ENCODE results near the gene SLF1. TPM values are rescaled to one million over a fixed set of nuclear protein-coding genes. Genes with fewer than 3 reads are reported as not detected.

The SLF1 gene
- polyA plus RNA-seq, 2 of the 4 experiments (the other 2 are of a cell fraction), result 11.4 to 17.1 TPM

- H3K4me2 ChIP-seq, result no peak overlapping the region
- POLR2A ChIA-PET, result no interaction called here
- WGBS (ENCODE audit: missing lambda C conversion rate), result 100% methylated on average over 3 of the region's 3 CpGs
- CTCF ChIA-PET, result interaction anchor here (0.6 kb wide), 1 partner anchor 40 kb away, joined by 4 read pairs; no protein-coding TSS in a partner anchor
- no peak overlapping the region for H3K4me3 ChIP-seq
- DNase-seq (ENCODE audit: low read depth in 1 of 2, low spot score in 1 of 2) (no peak), FAIRE-seq (no peak), ATAC-seq (no peak)
- no peak overlapping the region for H3K27ac ChIP-seq
- TF ChIP-seq RAD21 (conservative IDR thresholded peaks at IDR 0.05 in 1 of 2, IDR thresholded peaks at IDR 0.05 in 1 of 2), result no peak
- TF ChIP-seq HEYL (CRISPR knock-in tag; IDR thresholded peaks at IDR 0.05), result no peak
- TF ChIP-seq BCL3 (IDR thresholded peaks at IDR 0.05), result no peak
- TF ChIP-seq HMGXB4 (CRISPR knock-in tag; IDR thresholded peaks at IDR 0.05; ENCODE audit: borderline replicate concordance), result no peak
- TF ChIP-seq MYC (IDR thresholded peaks at IDR 0.05; ENCODE audit: borderline replicate concordance, low read length), result no peak
- TF ChIP-seq NFE2L2 (conservative IDR thresholded peaks at IDR 0.05; ENCODE audit: low read length), result no peak
- TF ChIP-seq RNF2 (IDR thresholded peaks at IDR 0.05; ENCODE audit: borderline replicate concordance, low read depth), result no peak
- no peak for TF ChIP-seq HES2 (IDR thresholded peaks at IDR 0.05)
- TF ChIP-seq ZC3H11A (IDR thresholded peaks at IDR 0.05), result no peak
- H3K4me1 ChIP-seq, result no peaks in the 10 kb centered on the region
- H3K9me3 ChIP-seq, result peaks cover 19% of the 10 kb centered on the region; the same call in 2 of the 3 replicates
Observed at GRCh38 chr5:94661086-94661485, 42.6 kb downstream of the SLF1 start.

GRCh38 chr5:94667937-94668336, 49.5 kb downstream of the SLF1 start:
- H3K9me3 ChIP-seq, result no peaks in the 10 kb centered on the region
- CTCF ChIA-PET, result interaction anchor here (0.6 to 1.7 kb wide), 4 partner anchors 11 to 853 kb away, joined by 3 to 4 read pairs (median 4); no protein-coding TSS in a partner anchor
- no peak overlapping the region for H3K27ac ChIP-seq
- no peak overlapping the region for H3K4me3 ChIP-seq
- 93% methylated on average over 3 of the region's 3 CpGs for WGBS (ENCODE audit: missing lambda C conversion rate)
- POLR2A ChIA-PET, result no interaction called here
- TF ChIP-seq NPAS2 (CRISPR knock-in tag; IDR thresholded peaks at IDR 0.05; ENCODE audit: borderline replicate concordance), result no peak
- TF ChIP-seq USF2 (IDR thresholded peaks at IDR 0.05), result no peak
- TF ChIP-seq RAD21 (conservative IDR thresholded peaks at IDR 0.05 in 1 of 2, IDR thresholded peaks at IDR 0.05 in 1 of 2), result no peak
- no peak for TF ChIP-seq ZC3H11A (IDR thresholded peaks at IDR 0.05)
- no peak for TF ChIP-seq KDM1A (IDR thresholded peaks at IDR 0.05; ENCODE audit: low read depth)
- TF ChIP-seq PHF8 (IDR thresholded peaks at IDR 0.05; ENCODE audit: borderline replicate concordance, low read depth), result no peak
- TF ChIP-seq RARB (CRISPR knock-in tag; IDR thresholded peaks at IDR 0.05), result no peak
- TF ChIP-seq ZFP36 (IDR thresholded peaks at IDR 0.05; ENCODE audit: borderline replicate concordance, partially characterized antibody), result no peak
- no peaks in the 10 kb centered on the region for H3K4me1 ChIP-seq
- FAIRE-seq, result no peak
- H3K4me2 ChIP-seq, result no peak overlapping the region
- DNase-seq (ENCODE audit: low read depth in 1 of 2, low spot score in 1 of 2), result no peak
- ATAC-seq, result no peak

GRCh38 chr5:94670726-94671125, 52.3 kb downstream of the SLF1 start:
- Histone ChIP-seq H3K9me3 (no peaks in the 10 kb centered on the region), H3K4me3 (no peak overlapping the region), H3K27ac (no peak overlapping the region), H3K4me1 (no peaks in the 10 kb centered on the region), H3K4me2 (no peak overlapping the region)
- no peak for TF ChIP-seq FOSL2 (IDR thresholded peaks at IDR 0.05)
- TF ChIP-seq FOSL2 (CRISPR knock-in tag; IDR thresholded peaks at IDR 0.05), result no peak
- no peak for TF ChIP-seq RFX5 (IDR thresholded peaks at IDR 0.05)
- TF ChIP-seq SMC3 (IDR thresholded peaks at IDR 0.05), result no peak
- DNase-seq (ENCODE audit: low read depth in 1 of 2, low spot score in 1 of 2) (no peak), FAIRE-seq (no peak), ATAC-seq (no peak)
- CTCF ChIA-PET, result no interaction called here
- WGBS (ENCODE audit: missing lambda C conversion rate), result 96% methylated on average over 1 of the region's 1 CpG
- POLR2A ChIA-PET, result no interaction called here
